OCI-LY3 (cell line): ENCODE results near the gene RBM19.

ENCODE experiments used
- EZH2phosphoT487 ChIP-seq: fragments of 200-600 bp; shearing (Covaris generic); IDR thresholded peaks from 2 replicates; pipeline ENCODE4 v1.6.1; 2018; ENCODE audit warnings: antibody characterized with exemption, mixed run types, low read depth
- TF ChIP-seq, protein P1 (sequence below): fragments of 200-600, 300-600 bp; sonication (generic); IDR thresholded peaks from 2 replicates; pipeline ENCODE4 v1.5.1; 2014; ENCODE audit warnings: antibody characterized with exemption, low read length, low read depth

DNA sequence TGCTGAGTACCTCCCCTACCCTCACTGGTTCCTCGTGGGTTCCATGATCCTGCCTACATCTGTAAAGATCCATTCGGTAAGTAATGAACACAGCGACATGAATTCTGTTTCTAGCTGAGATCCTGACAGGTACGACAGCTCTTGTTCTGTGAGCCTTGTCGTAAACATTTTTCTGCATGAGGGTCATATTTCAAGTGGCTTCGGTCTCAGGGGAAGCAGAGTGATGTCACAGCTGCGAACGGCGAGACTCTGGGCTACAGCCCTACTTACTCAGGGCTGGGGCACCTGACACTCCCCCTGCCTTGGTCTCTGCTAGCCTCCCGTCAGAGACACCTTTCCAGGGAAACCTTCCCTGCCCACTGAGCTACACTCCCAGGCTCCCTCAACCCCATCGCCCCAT is 85.8 kb downstream of the RBM19 start:
- TF ChIP-seq, protein P1, sequence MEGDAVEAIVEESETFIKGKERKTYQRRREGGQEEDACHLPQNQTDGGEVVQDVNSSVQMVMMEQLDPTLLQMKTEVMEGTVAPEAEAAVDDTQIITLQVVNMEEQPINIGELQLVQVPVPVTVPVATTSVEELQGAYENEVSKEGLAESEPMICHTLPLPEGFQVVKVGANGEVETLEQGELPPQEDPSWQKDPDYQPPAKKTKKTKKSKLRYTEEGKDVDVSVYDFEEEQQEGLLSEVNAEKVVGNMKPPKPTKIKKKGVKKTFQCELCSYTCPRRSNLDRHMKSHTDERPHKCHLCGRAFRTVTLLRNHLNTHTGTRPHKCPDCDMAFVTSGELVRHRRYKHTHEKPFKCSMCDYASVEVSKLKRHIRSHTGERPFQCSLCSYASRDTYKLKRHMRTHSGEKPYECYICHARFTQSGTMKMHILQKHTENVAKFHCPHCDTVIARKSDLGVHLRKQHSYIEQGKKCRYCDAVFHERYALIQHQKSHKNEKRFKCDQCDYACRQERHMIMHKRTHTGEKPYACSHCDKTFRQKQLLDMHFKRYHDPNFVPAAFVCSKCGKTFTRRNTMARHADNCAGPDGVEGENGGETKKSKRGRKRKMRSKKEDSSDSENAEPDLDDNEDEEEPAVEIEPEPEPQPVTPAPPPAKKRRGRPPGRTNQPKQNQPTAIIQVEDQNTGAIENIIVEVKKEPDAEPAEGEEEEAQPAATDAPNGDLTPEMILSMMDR = no peak
- TF ChIP-seq EZH2phosphoT487 = no peak
